GM18505 (cell line): ENCODE results near the gene PDSS2.
"Not testable (repeated sequence)": the region's sequence is repeated elsewhere in the genome, so short reads cannot be mapped to it uniquely, and the experiment has no call there.

Experiments used
- ATAC-seq: cut with Tn5 transposase; IDR thresholded peaks from one replicate; pipeline ENCODE4 v1.9.1; 2021; ENCODE audit not compliant: unreplicated experiment
- POLR2A ChIP-seq: IDR thresholded peaks from 4 replicates; pipeline ENCODE4 v1.6.1; 2011; ENCODE audit warnings: borderline replicate concordance; ENCODE audit not compliant: insufficient read depth, insufficient read length; ENCODE audit errors: extremely low read depth

Gene PDSS2

GRCh38 chr6:107390685-107391435 lies 68.5 kb downstream of the PDSS2 start:
- no peak for TF ChIP-seq POLR2A
- no peak for ATAC-seq

GRCh38 chr6:107390056-107390455 lies 69.3 kb downstream of the PDSS2 start:
- no peak for ATAC-seq
- no peak for TF ChIP-seq POLR2A

GRCh38 chr6:107386904-107387303 lies 72.5 kb downstream of the PDSS2 start:
- no peak for ATAC-seq
- no peak for TF ChIP-seq POLR2A

- ATAC-seq, result no peak
- TF ChIP-seq POLR2A, result no peak
Observed at GRCh38 chr6:107386340-107386739, 73.0 kb downstream of the PDSS2 start.

GRCh38 chr6:107383705-107384104 lies 75.7 kb downstream of the PDSS2 start:
- no peak for TF ChIP-seq POLR2A
- no peak for ATAC-seq

GRCh38 chr6:107374264-107374663 lies 85.1 kb downstream of the PDSS2 start:
- ATAC-seq, result no peak
- TF ChIP-seq POLR2A, result no peak

GRCh38 chr6:107369493-107369892 lies 89.9 kb downstream of the PDSS2 start:
- TF ChIP-seq POLR2A, result no peak
- no peak for ATAC-seq

- TF ChIP-seq POLR2A, result no peak
Observed at GRCh38 chr6:107368471-107368870, 90.9 kb downstream of the PDSS2 start.

GRCh38 chr6:107364173-107364572 lies 95.2 kb downstream of the PDSS2 start:
- not testable (repeated sequence) for ATAC-seq

More at GRCh38 chr6:107368471-107368870, 90.9 kb downstream of the PDSS2 start:
- no peak for ATAC-seq

- TF ChIP-seq POLR2A, result no peak
- no peak for ATAC-seq
Observed at GRCh38 chr6:107361753-107362604, 97.4 kb downstream of the PDSS2 start.

- no peak for TF ChIP-seq POLR2A
- no peak for ATAC-seq
Observed at GRCh38 chr6:107360476-107360875, 98.9 kb downstream of the PDSS2 start.

GRCh38 chr6:107357842-107358241 lies 101.5 kb downstream of the PDSS2 start:
- TF ChIP-seq POLR2A, result no peak
- no peak for ATAC-seq

GRCh38 chr6:107357031-107357430 lies 102.3 kb downstream of the PDSS2 start:
- no peak for ATAC-seq
- no peak for TF ChIP-seq POLR2A

- no peak for ATAC-seq
- no peak for TF ChIP-seq POLR2A
Observed at GRCh38 chr6:107355659-107356058, 103.7 kb downstream of the PDSS2 start.
